ENCODE data around the gene PRKCZ.

GRCh38 chr1:2179283-2180013, 129.2 kb downstream of the PRKCZ start:
- TF ChIP-seq CTCF (IDR thresholded peaks at IDR 0.05; ENCODE audit: low read depth, low read length): no peak
- no peak for TF ChIP-seq EZH2phosphoT487 (IDR thresholded peaks at IDR 0.05; ENCODE audit: low read depth)

Data from OCI-LY3 (cell line).